ENCODE results near the gene NDUFV2.
"Not testable (repeated sequence)": the region's sequence is repeated elsewhere in the genome, so short reads cannot be mapped to it uniquely, and the experiment has no call there.

Gene NDUFV2

DNA sequence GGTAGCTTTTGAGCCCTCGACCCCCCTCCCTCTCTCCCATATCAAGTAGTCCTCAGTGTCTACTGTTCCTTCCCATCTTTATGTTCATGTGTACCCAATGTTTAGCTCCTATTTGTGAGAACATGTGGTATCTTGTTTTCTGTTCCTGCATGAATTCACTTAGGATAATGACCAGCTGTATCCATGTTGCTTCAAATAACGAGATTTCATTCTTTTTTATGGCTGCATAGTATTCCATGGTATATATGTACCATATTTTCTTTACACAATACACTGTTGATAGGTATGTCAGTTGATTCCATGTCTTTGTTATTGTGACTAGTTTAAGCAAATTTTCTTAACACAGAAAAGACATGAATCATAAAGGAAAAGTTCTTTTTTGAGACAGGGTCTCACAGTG, 16.5 kb upstream of the NDUFV2 start:
- DNase-seq (ENCODE audit: low read depth): no peak
- TF ChIP-seq POLR2A (IDR thresholded peaks at IDR 0.05; ENCODE audit: extremely low read depth, insufficient read length): no peak
- H3K4me3 ChIP-seq (ENCODE audit: low read depth, low read length): no peak overlapping the region

DNA sequence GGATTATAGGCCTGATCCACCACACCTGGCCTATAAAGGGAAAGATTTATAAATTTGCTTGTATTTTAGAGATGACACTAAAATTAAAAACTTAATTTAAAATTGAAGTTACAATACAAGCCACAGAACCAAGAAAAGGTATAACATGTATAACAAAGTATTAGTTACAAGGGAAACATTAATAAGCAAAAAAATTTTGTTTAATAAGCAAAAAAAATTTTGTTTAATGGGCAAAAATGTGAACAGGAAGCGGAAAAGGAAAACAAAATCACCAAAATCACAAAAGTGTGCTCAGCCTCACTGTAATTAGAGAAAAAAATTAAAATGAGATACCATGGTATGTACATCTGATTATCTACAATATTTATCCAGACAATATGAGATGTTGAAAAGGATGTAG, 15.9 kb upstream of the NDUFV2 start:
- no peak for DNase-seq (ENCODE audit: low read depth)
- no peak overlapping the region for H3K4me3 ChIP-seq (ENCODE audit: low read depth, low read length)
- TF ChIP-seq, protein P1, sequence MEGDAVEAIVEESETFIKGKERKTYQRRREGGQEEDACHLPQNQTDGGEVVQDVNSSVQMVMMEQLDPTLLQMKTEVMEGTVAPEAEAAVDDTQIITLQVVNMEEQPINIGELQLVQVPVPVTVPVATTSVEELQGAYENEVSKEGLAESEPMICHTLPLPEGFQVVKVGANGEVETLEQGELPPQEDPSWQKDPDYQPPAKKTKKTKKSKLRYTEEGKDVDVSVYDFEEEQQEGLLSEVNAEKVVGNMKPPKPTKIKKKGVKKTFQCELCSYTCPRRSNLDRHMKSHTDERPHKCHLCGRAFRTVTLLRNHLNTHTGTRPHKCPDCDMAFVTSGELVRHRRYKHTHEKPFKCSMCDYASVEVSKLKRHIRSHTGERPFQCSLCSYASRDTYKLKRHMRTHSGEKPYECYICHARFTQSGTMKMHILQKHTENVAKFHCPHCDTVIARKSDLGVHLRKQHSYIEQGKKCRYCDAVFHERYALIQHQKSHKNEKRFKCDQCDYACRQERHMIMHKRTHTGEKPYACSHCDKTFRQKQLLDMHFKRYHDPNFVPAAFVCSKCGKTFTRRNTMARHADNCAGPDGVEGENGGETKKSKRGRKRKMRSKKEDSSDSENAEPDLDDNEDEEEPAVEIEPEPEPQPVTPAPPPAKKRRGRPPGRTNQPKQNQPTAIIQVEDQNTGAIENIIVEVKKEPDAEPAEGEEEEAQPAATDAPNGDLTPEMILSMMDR (IDR thresholded peaks at IDR 0.05; ENCODE audit: low read depth, low read length): no peak
- TF ChIP-seq POLR2A (IDR thresholded peaks at IDR 0.05; ENCODE audit: extremely low read depth, insufficient read length) (no peak), MYC (IDR thresholded peaks at IDR 0.05; ENCODE audit: low read depth, low read length) (no peak)
- TF ChIP-seq, protein P2, sequence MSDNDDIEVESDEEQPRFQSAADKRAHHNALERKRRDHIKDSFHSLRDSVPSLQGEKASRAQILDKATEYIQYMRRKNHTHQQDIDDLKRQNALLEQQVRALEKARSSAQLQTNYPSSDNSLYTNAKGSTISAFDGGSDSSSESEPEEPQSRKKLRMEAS (IDR thresholded peaks at IDR 0.05; ENCODE audit: low read depth, low read length): no peak

DNA sequence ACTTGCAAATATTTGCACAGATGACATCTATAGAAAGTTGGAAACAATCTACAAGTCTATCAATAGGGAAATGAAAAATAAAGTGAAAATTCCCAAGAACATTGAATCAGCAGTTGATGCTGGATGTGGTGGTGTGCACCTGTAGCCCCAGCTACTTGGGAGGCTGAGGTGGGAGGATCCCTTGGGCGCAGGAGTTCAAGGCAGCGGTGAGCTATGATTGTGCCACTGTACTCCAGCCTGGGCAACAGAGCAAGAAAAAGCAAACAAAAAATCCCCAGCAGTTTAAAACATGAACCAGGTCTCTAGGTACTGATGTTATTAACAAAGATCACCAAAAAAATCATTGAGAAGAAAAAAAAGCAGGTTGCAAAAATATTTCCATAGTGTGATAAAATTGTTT, 15.4 kb upstream of the NDUFV2 start:
- TF ChIP-seq, protein P2 (IDR thresholded peaks at IDR 0.05; ENCODE audit: low read depth, low read length): no peak
- TF ChIP-seq POLR2A (IDR thresholded peaks at IDR 0.05; ENCODE audit: extremely low read depth, insufficient read length) (no peak), MYC (IDR thresholded peaks at IDR 0.05; ENCODE audit: low read depth, low read length) (no peak)
- TF ChIP-seq, protein P1 (IDR thresholded peaks at IDR 0.05; ENCODE audit: low read depth, low read length): no peak
- no peak overlapping the region for H3K4me3 ChIP-seq (ENCODE audit: low read depth, low read length)
- no peak for DNase-seq (ENCODE audit: low read depth)

DNA sequence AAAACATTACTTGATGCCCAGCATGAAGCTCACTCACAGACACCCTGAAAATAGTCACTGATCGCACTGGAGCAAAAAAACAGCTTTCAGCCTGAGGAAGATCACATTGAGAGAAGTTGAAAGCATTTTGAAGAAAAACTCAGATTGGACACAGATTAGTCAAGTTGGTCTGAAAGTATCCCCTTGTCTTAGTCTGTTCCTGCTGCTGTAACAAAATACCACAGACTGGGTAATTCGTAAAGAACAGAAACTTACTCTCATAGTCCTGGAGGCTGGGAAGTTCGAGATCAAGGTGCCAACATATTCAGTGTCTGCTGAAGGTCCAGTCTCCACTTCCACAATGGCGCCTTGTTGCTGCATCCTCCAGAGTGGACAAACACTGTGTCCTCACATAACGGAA, 14.2 kb upstream of the NDUFV2 start:
- TF ChIP-seq, protein P1 (IDR thresholded peaks at IDR 0.05; ENCODE audit: low read depth, low read length): no peak
- no peak for TF ChIP-seq POLR2A (IDR thresholded peaks at IDR 0.05; ENCODE audit: extremely low read depth, insufficient read length)
- TF ChIP-seq MYC (IDR thresholded peaks at IDR 0.05; ENCODE audit: low read depth, low read length): no peak
- TF ChIP-seq, protein P2 (IDR thresholded peaks at IDR 0.05; ENCODE audit: low read depth, low read length): no peak

GRCh38 chr18:9088727-9089126, 13.8 kb upstream of the NDUFV2 start:
- not testable (repeated sequence) for H3K4me3 ChIP-seq (ENCODE audit: low read depth, low read length); DNase-seq (ENCODE audit: low read depth)

More for the DNA sequence above, 14.2 kb upstream of the NDUFV2 start:
- H3K4me3 ChIP-seq (ENCODE audit: low read depth, low read length): no peak overlapping the region
- no peak for DNase-seq (ENCODE audit: low read depth)

- DNase-seq (ENCODE audit: low read depth): no peak
- no peak overlapping the region for H3K4me3 ChIP-seq (ENCODE audit: low read depth, low read length)
- no peak for TF ChIP-seq MYC (IDR thresholded peaks at IDR 0.05; ENCODE audit: low read depth, low read length)
- TF ChIP-seq, protein P1 (IDR thresholded peaks at IDR 0.05; ENCODE audit: low read depth, low read length): no peak
- no peak for TF ChIP-seq POLR2A (IDR thresholded peaks at IDR 0.05; ENCODE audit: extremely low read depth, insufficient read length)
- TF ChIP-seq, protein P2 (IDR thresholded peaks at IDR 0.05; ENCODE audit: low read depth, low read length): no peak
These were observed 11.9 kb upstream of the NDUFV2 start for GRCh38 chr18:9090578-9090977.

GRCh38 chr18:9091066-9091476, 11.4 kb upstream of the NDUFV2 start:
- TF ChIP-seq, protein P1 (IDR thresholded peaks at IDR 0.05; ENCODE audit: low read depth, low read length): no peak
- TF ChIP-seq, protein P2 (IDR thresholded peaks at IDR 0.05; ENCODE audit: low read depth, low read length): no peak
- TF ChIP-seq POLR2A (IDR thresholded peaks at IDR 0.05; ENCODE audit: extremely low read depth, insufficient read length): no peak
- TF ChIP-seq MYC (IDR thresholded peaks at IDR 0.05; ENCODE audit: low read depth, low read length): no peak
- no peak for DNase-seq (ENCODE audit: low read depth)

More at GRCh38 chr18:9091066-9091476, 11.4 kb upstream of the NDUFV2 start:
- no peak overlapping the region for H3K4me3 ChIP-seq (ENCODE audit: low read depth, low read length)

All from NB4 (cell line).